ENCODE measurements around the gene GNG13. TPM values are rescaled to one million over a fixed set of nuclear protein-coding genes. Genes with fewer than 3 reads are reported as not detected.

Gene GNG13
- total and polyA plus RNA-seq, 9 of the 15 experiments (the other 6 are each of a cell fraction or from before 2014, with no cell fraction given) = not detected

- TF ChIP-seq ZBTB11 (CRISPR knock-in tag; IDR thresholded peaks at IDR 0.05) (no peak), KDM1A (IDR thresholded peaks at IDR 0.05) (0 out of 4 replicates have a peak, but pooled peaks of 1 of the 2 experiments have one; percentile 10), SP1 (CRISPR knock-in tag; IDR thresholded peaks at IDR 0.05) (peak; percentile 60; the same call in 1 of the 2 replicates), HMBOX1 (IDR thresholded peaks at IDR 0.05) (no peak), STAG1 (CRISPR knock-in tag; IDR thresholded peaks at IDR 0.05; ENCODE audit: borderline replicate concordance) (peak; percentile 88; the same call in 1 of the 2 replicates), ZNF639 (CRISPR knock-in tag; conservative IDR thresholded peaks at IDR 0.05 in 1 of 2, IDR thresholded peaks at IDR 0.05 in 1 of 2) (no peak), ZNF561 (CRISPR knock-in tag; conservative IDR thresholded peaks at IDR 0.05) (no peak), TFAP4 (CRISPR knock-in tag; IDR thresholded peaks at IDR 0.05; ENCODE audit: borderline replicate concordance) (peak; percentile 89), XRCC3 (IDR thresholded peaks at IDR 0.05) (no peak), ZNF511 (CRISPR knock-in tag; IDR thresholded peaks at IDR 0.05) (peak; percentile 29; the same call in 1 of the 2 replicates), L3MBTL2 (IDR thresholded peaks at IDR 0.05) (peak; percentile 62), HNRNPL (IDR thresholded peaks at IDR 0.05; ENCODE audit: low read depth, low read length) (peak; percentile 69; the same call in 1 of the 2 replicates)
These were observed 14.7 kb downstream of the GNG13 start (continued) for GRCh38 chr16:785563-786535.

All from K562 (cell line).